ENCODE data around the gene C2orf92. TPM values are rescaled to one million over a fixed set of nuclear protein-coding genes. Genes with fewer than 3 reads are reported as not detected.

C2orf92 gene
- total and polyA plus RNA-seq, 2 experiments from 2014 or later, result 1.1 to 1.2 TPM

GRCh38 chr2:97651114-97651513 is 18.4 kb upstream of the C2orf92 start:
- 60 to 61% methylated on average over 4 of the region's 4 CpGs for WGBS, 2 experiments (ENCODE audit: low coverage in 1 of 2, low lambda C conversion rate in 2 of 2, missing lambda C conversion rate in 2 of 2)
- Histone ChIP-seq H3K27ac (no peak overlapping the region), H3F3A (ENCODE audit: insufficient read depth) (peaks cover 39% of the 10 kb centered on the region), H3K27me3 (replicated peaks; ENCODE audit: insufficient read depth) (no peaks in the 10 kb centered on the region), H3K36me3 (ENCODE audit: low read depth) (peaks cover 31% of the 10 kb centered on the region), H3K9ac (no peak overlapping the region), H3K9me2 (ENCODE audit: insufficient read depth) (no peaks in the 10 kb centered on the region), H3K4me1 (ENCODE audit: insufficient read depth) (peaks cover 6% of the 10 kb centered on the region; the same call in 1 of the 2 replicates), H3K4me3 (no peak overlapping the region), H4K20me1 (ENCODE audit: insufficient read depth) (no peaks in the 10 kb centered on the region), H2AFZ (no peak overlapping the region), H3K79me2 (ENCODE audit: insufficient read depth) (peaks cover 17% of the 10 kb centered on the region), H3K9me3 (ENCODE audit: low read depth) (no peaks in the 10 kb centered on the region), H3K4me2 (ENCODE audit: unreplicated experiment) (no peak overlapping the region)
- no peak for TF ChIP-seq EZH2phosphoT487 (IDR thresholded peaks at IDR 0.05; ENCODE audit: insufficient read depth, low read depth)
- TF ChIP-seq EZH2 (IDR thresholded peaks at IDR 0.05; ENCODE audit: insufficient read depth, poor library complexity, severe bottlenecking), result no peak
- in situ Hi-C loops (cut with MboI), result no loop called here
- DNase-seq, result no peak

GRCh38 chr2:97653473-97653872 is 16.0 kb upstream of the C2orf92 start:
- Histone ChIP-seq H3K27ac (no peak overlapping the region), H3K9me2 (ENCODE audit: insufficient read depth) (no peaks in the 10 kb centered on the region), H3K4me2 (ENCODE audit: unreplicated experiment) (no peak overlapping the region), H3K36me3 (ENCODE audit: low read depth) (peaks cover 17% of the 10 kb centered on the region; the same call in 1 of the 2 replicates), H4K20me1 (ENCODE audit: insufficient read depth) (no peaks in the 10 kb centered on the region), H3K4me3 (no peak overlapping the region), H3K79me2 (ENCODE audit: insufficient read depth) (0 out of 2 replicates have a peak, but pooled peaks cover under 1% of the 10 kb centered on the region), H3K27me3 (replicated peaks; ENCODE audit: insufficient read depth) (no peaks in the 10 kb centered on the region), H3K9ac (no peak overlapping the region), H3K4me1 (ENCODE audit: insufficient read depth) (no peaks in the 10 kb centered on the region), H3F3A (ENCODE audit: insufficient read depth) (peaks cover 33% of the 10 kb centered on the region), H3K9me3 (ENCODE audit: low read depth) (no peaks in the 10 kb centered on the region), H2AFZ (no peak overlapping the region)
- no peak for DNase-seq
- in situ Hi-C loops (cut with MboI), result no loop called here
- 89 to 96% methylated on average over 2 of the region's 2 CpGs for WGBS, 2 experiments (ENCODE audit: low coverage in 1 of 2, low lambda C conversion rate in 2 of 2, missing lambda C conversion rate in 2 of 2)
- TF ChIP-seq EZH2 (IDR thresholded peaks at IDR 0.05; ENCODE audit: insufficient read depth, poor library complexity, severe bottlenecking), result no peak
- TF ChIP-seq EZH2phosphoT487 (IDR thresholded peaks at IDR 0.05; ENCODE audit: insufficient read depth, low read depth), result no peak

- Histone ChIP-seq H3K4me1 (ENCODE audit: insufficient read depth) (no peaks in the 10 kb centered on the region), H3K9me3 (ENCODE audit: low read depth) (no peaks in the 10 kb centered on the region), H3K27ac (no peak overlapping the region), H3F3A (ENCODE audit: insufficient read depth) (peaks cover 32% of the 10 kb centered on the region), H2AFZ (no peak overlapping the region), H3K36me3 (ENCODE audit: low read depth) (peaks cover 16% of the 10 kb centered on the region; the same call in 1 of the 2 replicates), H3K4me2 (ENCODE audit: unreplicated experiment) (no peak overlapping the region), H3K4me3 (no peak overlapping the region), H3K9ac (no peak overlapping the region), H3K27me3 (replicated peaks; ENCODE audit: insufficient read depth) (no peaks in the 10 kb centered on the region), H3K79me2 (ENCODE audit: insufficient read depth) (peaks cover 5% of the 10 kb centered on the region; the same call in 1 of the 2 replicates), H3K9me2 (ENCODE audit: insufficient read depth) (no peaks in the 10 kb centered on the region), H4K20me1 (ENCODE audit: insufficient read depth) (no peaks in the 10 kb centered on the region)
- 94 to 100% methylated on average over 1 of the region's 1 CpG for WGBS, 2 experiments (ENCODE audit: low coverage in 1 of 2, low lambda C conversion rate in 2 of 2, missing lambda C conversion rate in 2 of 2)
- DNase-seq, result no peak
- TF ChIP-seq EZH2 (IDR thresholded peaks at IDR 0.05; ENCODE audit: insufficient read depth, poor library complexity, severe bottlenecking) (no peak), EZH2phosphoT487 (IDR thresholded peaks at IDR 0.05; ENCODE audit: insufficient read depth, low read depth) (no peak)
- in situ Hi-C loops (cut with MboI), result no loop called here
Observed at GRCh38 chr2:97653874-97654273, 15.6 kb upstream of the C2orf92 start.

DNA sequence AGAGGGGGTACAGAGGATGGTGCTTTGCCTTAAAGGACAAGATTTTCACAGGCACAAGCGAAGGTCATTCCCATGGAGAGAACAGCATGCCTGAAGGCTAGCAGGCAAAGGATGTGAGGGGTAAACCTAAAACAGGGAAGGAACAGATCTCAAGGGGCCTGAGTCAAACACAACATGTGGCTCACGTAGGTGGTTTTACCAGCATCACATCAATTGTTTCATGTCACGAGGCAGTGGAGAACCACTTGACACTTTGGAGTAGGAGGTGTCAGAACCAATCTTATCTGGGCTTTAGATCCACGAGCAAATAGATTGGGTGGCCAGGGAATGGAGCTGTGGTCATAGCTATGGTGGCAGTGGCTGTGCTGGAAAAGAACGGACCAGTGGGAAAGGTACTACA is 15.2 kb upstream of the C2orf92 start:
- Histone ChIP-seq H3K27ac (no peak overlapping the region), H3K9me3 (ENCODE audit: low read depth) (no peaks in the 10 kb centered on the region), H3K27me3 (replicated peaks; ENCODE audit: insufficient read depth) (no peaks in the 10 kb centered on the region), H3K4me1 (ENCODE audit: insufficient read depth) (no peaks in the 10 kb centered on the region), H4K20me1 (ENCODE audit: insufficient read depth) (no peaks in the 10 kb centered on the region), H3K9ac (no peak overlapping the region), H2AFZ (no peak overlapping the region), H3K4me2 (ENCODE audit: unreplicated experiment) (no peak overlapping the region), H3K4me3 (no peak overlapping the region), H3K79me2 (ENCODE audit: insufficient read depth) (peaks cover 9% of the 10 kb centered on the region; the same call in 1 of the 2 replicates), H3F3A (ENCODE audit: insufficient read depth) (peaks cover 28% of the 10 kb centered on the region), H3K9me2 (ENCODE audit: insufficient read depth) (no peaks in the 10 kb centered on the region), H3K36me3 (ENCODE audit: low read depth) (peaks cover 16% of the 10 kb centered on the region; the same call in 1 of the 2 replicates)
- DNase-seq, result no peak
- TF ChIP-seq EZH2phosphoT487 (IDR thresholded peaks at IDR 0.05; ENCODE audit: insufficient read depth, low read depth), result no peak
- in situ Hi-C loops (cut with MboI), result no loop called here
- WGBS, 2 experiments (ENCODE audit: low coverage in 1 of 2, low lambda C conversion rate in 2 of 2, missing lambda C conversion rate in 2 of 2), result 67 to 79% methylated on average over 5 of the region's 5 CpGs

- H3K36me3 ChIP-seq (ENCODE audit: low read depth), result peaks cover 16% of the 10 kb centered on the region; the same call in 1 of the 2 replicates
- no peak overlapping the region for H2AFZ ChIP-seq
- no peaks in the 10 kb centered on the region for H4K20me1 ChIP-seq (ENCODE audit: insufficient read depth)
- no peak for TF ChIP-seq EZH2phosphoT487 (IDR thresholded peaks at IDR 0.05; ENCODE audit: insufficient read depth, low read depth)
- TF ChIP-seq EZH2 (IDR thresholded peaks at IDR 0.05; ENCODE audit: insufficient read depth, poor library complexity, severe bottlenecking), result no peak
- H3K9me3 ChIP-seq (ENCODE audit: low read depth), result no peaks in the 10 kb centered on the region
- no peak overlapping the region for H3K4me3 ChIP-seq
- no peak overlapping the region for H3K9ac ChIP-seq
- no peaks in the 10 kb centered on the region for H3K9me2 ChIP-seq (ENCODE audit: insufficient read depth)
- in situ Hi-C loops (cut with MboI), result no loop called here
- WGBS, 2 experiments (ENCODE audit: low coverage in 1 of 2, low lambda C conversion rate in 2 of 2, missing lambda C conversion rate in 2 of 2), result 88 to 97% methylated on average over 2 of the region's 2 CpGs
- no peak overlapping the region for H3K4me2 ChIP-seq (ENCODE audit: unreplicated experiment)
- H3K27ac ChIP-seq, result no peak overlapping the region
- no peak for DNase-seq
- H3K27me3 ChIP-seq (replicated peaks; ENCODE audit: insufficient read depth), result no peaks in the 10 kb centered on the region
- H3K4me1 ChIP-seq (ENCODE audit: insufficient read depth), result no peaks in the 10 kb centered on the region
- peaks cover 24% of the 10 kb centered on the region; the same call in 1 of the 2 replicates for H3F3A ChIP-seq (ENCODE audit: insufficient read depth)
- peaks cover 12% of the 10 kb centered on the region for H3K79me2 ChIP-seq (ENCODE audit: insufficient read depth)
Observed at GRCh38 chr2:97654791-97655190, 14.7 kb upstream of the C2orf92 start.

All from GM23248 (cell line).